ENCODE data around the gene GPR55. TPM values are rescaled to one million over a fixed set of nuclear protein-coding genes. Genes with fewer than 3 reads are reported as not detected.

Gene GPR55
- total RNA-seq, 1 experiment from 2014 or later = 0.07 TPM

- BruUV-seq (replicated peaks) = no TSS peak
- H3K4me2 ChIP-seq (ENCODE audit: low read length) = no peak overlapping the region
- H3K9me2 ChIP-seq (replicated peaks; ENCODE audit: low read length) = no peaks in the 10 kb centered on the region
- no peaks in the 10 kb centered on the region for H3K4me1 ChIP-seq (ENCODE audit: insufficient read depth, low read length)
- H3K9me3 ChIP-seq (ENCODE audit: low read length) = no peaks in the 10 kb centered on the region
- no peak overlapping the region for H3K27ac ChIP-seq (ENCODE audit: low read length)
- H3K27me3 ChIP-seq (ENCODE audit: low read length) = peaks cover 16% of the 10 kb centered on the region
- H2AFZ ChIP-seq (ENCODE audit: low read length) = no peak overlapping the region
- TF ChIP-seq EZH2 (IDR thresholded peaks at IDR 0.05; ENCODE audit: low read length, unreplicated experiment) (no peak), EZH2phosphoT487 (IDR thresholded peaks at IDR 0.05; ENCODE audit: borderline replicate concordance, low read length) (no peak), CTCF (conservative IDR thresholded peaks at IDR 0.05; ENCODE audit: low read depth, low read length) (no peak)
- H4K20me1 ChIP-seq (ENCODE audit: low read length) = no peaks in the 10 kb centered on the region
- H3K9ac ChIP-seq (ENCODE audit: low read length) = no peak overlapping the region
- DNase-seq = no peak
- H3K79me2 ChIP-seq (ENCODE audit: low read length) = no peaks in the 10 kb centered on the region
- no peaks in the 10 kb centered on the region for H3F3A ChIP-seq (ENCODE audit: low read length, unreplicated experiment)
- ATAC-seq = no peak
- no peak overlapping the region for H3K4me3 ChIP-seq (ENCODE audit: low read length)
- CTCF ChIA-PET = no interaction called here
- intact Hi-C loops (cut with micrococcal nuclease) = no loop called here
- POLR2A ChIA-PET (ENCODE audit: unreplicated experiment) = no interaction called here
- H3K36me3 ChIP-seq (ENCODE audit: low read depth, low read length) = no peaks in the 10 kb centered on the region
Measured at GRCh38 chr2:230922951-230923717, 1.9 kb downstream of the GPR55 start.

- CTCF ChIA-PET = no interaction called here
- POLR2A ChIA-PET (ENCODE audit: unreplicated experiment) = no interaction called here
- Histone ChIP-seq H3K27ac (ENCODE audit: low read length) (no peak overlapping the region), H3K27me3 (ENCODE audit: low read length) (peaks cover 20% of the 10 kb centered on the region), H3K4me3 (ENCODE audit: low read length) (no peak overlapping the region), H3K79me2 (ENCODE audit: low read length) (no peaks in the 10 kb centered on the region), H3F3A (ENCODE audit: low read length, unreplicated experiment) (no peaks in the 10 kb centered on the region), H3K36me3 (ENCODE audit: low read depth, low read length) (no peaks in the 10 kb centered on the region), H4K20me1 (ENCODE audit: low read length) (no peaks in the 10 kb centered on the region), H3K9ac (ENCODE audit: low read length) (no peak overlapping the region), H2AFZ (ENCODE audit: low read length) (no peak overlapping the region), H3K4me2 (ENCODE audit: low read length) (no peak overlapping the region), H3K4me1 (ENCODE audit: insufficient read depth, low read length) (no peaks in the 10 kb centered on the region), H3K9me2 (replicated peaks; ENCODE audit: low read length) (no peaks in the 10 kb centered on the region), H3K9me3 (ENCODE audit: low read length) (no peaks in the 10 kb centered on the region)
- TF ChIP-seq CTCF (conservative IDR thresholded peaks at IDR 0.05; ENCODE audit: low read depth, low read length) (no peak), EZH2phosphoT487 (IDR thresholded peaks at IDR 0.05; ENCODE audit: borderline replicate concordance, low read length) (no peak), EZH2 (IDR thresholded peaks at IDR 0.05; ENCODE audit: low read length, unreplicated experiment) (no peak)
- DNase-seq (no peak), ATAC-seq (no peak)
- no TSS peak for BruUV-seq (replicated peaks)
- intact Hi-C loops (cut with micrococcal nuclease) = no loop called here
Measured at GRCh38 chr2:230921806-230922595, 3.0 kb downstream of the GPR55 start.

GRCh38 chr2:230920167-230920566, 4.9 kb downstream of the GPR55 start:
- CTCF ChIA-PET = no interaction called here
- no peaks in the 10 kb centered on the region for H3K9me2 ChIP-seq (replicated peaks; ENCODE audit: low read length)
- no peak overlapping the region for H3K9ac ChIP-seq (ENCODE audit: low read length)
- H2AFZ ChIP-seq (ENCODE audit: low read length) = no peak overlapping the region
- peaks cover 20% of the 10 kb centered on the region for H3K27me3 ChIP-seq (ENCODE audit: low read length)
- H3K4me3 ChIP-seq (ENCODE audit: low read length) = no peak overlapping the region
- no peaks in the 10 kb centered on the region for H3K36me3 ChIP-seq (ENCODE audit: low read depth, low read length)
- POLR2A ChIA-PET (ENCODE audit: unreplicated experiment) = no interaction called here
- TF ChIP-seq CTCF (conservative IDR thresholded peaks at IDR 0.05; ENCODE audit: low read depth, low read length) (no peak), EZH2 (IDR thresholded peaks at IDR 0.05; ENCODE audit: low read length, unreplicated experiment) (no peak), EZH2phosphoT487 (IDR thresholded peaks at IDR 0.05; ENCODE audit: borderline replicate concordance, low read length) (no peak)
- intact Hi-C loops (cut with micrococcal nuclease) = no loop called here
- H3K79me2 ChIP-seq (ENCODE audit: low read length) = no peaks in the 10 kb centered on the region
- H3K4me1 ChIP-seq (ENCODE audit: insufficient read depth, low read length) = no peaks in the 10 kb centered on the region
- no peak overlapping the region for H3K4me2 ChIP-seq (ENCODE audit: low read length)
- H4K20me1 ChIP-seq (ENCODE audit: low read length) = no peaks in the 10 kb centered on the region
- ATAC-seq (no peak), DNase-seq (no peak)
- H3K9me3 ChIP-seq (ENCODE audit: low read length) = no peaks in the 10 kb centered on the region
- no peaks in the 10 kb centered on the region for H3F3A ChIP-seq (ENCODE audit: low read length, unreplicated experiment)
- H3K27ac ChIP-seq (ENCODE audit: low read length) = no peak overlapping the region
- BruUV-seq (replicated peaks) = no TSS peak
